NCI-H1930 (cell line): ENCODE results near the gene OR51G2.
A peak's percentile ranks its signal among the peaks of the same experiment; 100 is the strongest.
"Not testable (repeated sequence)": the region's sequence is repeated elsewhere in the genome, so short reads cannot be mapped to it uniquely, and the experiment has no call there.

ENCODE experiments used
- DNase-seq, 2 experiments: peaks; one replicate each; lab custom pipeline; 2025; lab: John Stamatoyannopoulos, UW

OR51G2 gene, protein sequence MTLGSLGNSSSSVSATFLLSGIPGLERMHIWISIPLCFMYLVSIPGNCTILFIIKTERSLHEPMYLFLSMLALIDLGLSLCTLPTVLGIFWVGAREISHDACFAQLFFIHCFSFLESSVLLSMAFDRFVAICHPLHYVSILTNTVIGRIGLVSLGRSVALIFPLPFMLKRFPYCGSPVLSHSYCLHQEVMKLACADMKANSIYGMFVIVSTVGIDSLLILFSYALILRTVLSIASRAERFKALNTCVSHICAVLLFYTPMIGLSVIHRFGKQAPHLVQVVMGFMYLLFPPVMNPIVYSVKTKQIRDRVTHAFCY

DNA sequence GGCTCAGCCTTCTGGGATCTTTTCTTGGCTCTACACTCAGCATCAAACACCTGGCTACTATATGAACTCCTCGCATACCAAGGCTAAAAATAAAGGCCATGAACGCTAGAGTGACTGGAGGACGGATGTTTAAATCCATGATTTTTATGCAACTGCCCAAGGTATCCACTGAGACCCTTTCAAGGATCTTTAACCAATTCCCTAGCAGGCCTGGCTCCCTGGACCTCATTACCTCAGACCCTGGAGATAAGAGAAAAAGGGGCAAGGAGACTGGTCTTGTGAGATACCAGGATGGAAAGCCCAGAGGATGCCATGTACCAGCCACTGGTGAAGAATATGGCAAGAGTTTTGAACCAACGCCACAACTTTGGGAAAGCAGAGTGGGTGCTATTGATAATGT is at the start of gene OR51G2:
Gene OR51G2, minus strand, starts transcription at position 101 of the 400 bp plus-strand sequence. CDS start 3,687 bp downstream, outside the sequence.
- DNase-seq, result no peak

GRCh38 chr11:4962816-4963215 is 43.7 kb upstream of the OR51G2 start:
- no peak for DNase-seq

GRCh38 chr11:4960877-4961276 is 41.7 kb upstream of the OR51G2 start:
- peak; percentile 30 to 74 for DNase-seq

GRCh38 chr11:4957396-4957795 is 38.2 kb upstream of the OR51G2 start:
- no peak for DNase-seq

DNA sequence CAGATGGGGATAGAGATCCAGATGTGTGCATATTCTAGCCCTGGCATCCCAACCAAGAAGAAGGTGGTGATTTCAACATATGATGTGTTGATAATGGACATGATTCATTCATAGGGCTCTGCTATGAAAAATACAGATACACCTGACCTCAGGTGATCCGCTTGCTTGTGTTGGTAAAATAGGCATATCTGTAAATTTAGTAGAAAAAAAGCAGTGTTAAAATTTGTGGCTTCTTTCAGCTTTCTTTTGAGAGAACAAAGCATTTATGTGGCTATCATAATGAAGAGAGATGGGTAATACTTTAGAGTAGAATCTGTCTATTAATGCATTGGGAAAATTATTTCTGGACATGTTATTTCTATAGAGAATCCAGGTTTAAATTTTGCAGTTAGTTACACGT is 36.5 kb upstream of the OR51G2 start, which contains the start of gene OR51A2:
Gene OR51A2, minus strand, starts transcription at position 101 of the 400 bp plus-strand sequence. Its CDS starts 0 bp downstream, at position 101.
- DNase-seq, result not testable (repeated sequence)

- DNase-seq, result no peak
Measured at GRCh38 chr11:4947505-4947904, 28.4 kb upstream of the OR51G2 start, which contains the start of gene OR51A4. Gene OR51A4, minus strand, starts transcription at chr11:4947605. Its CDS starts 505 bp downstream, at chr11:4947100.

DNA sequence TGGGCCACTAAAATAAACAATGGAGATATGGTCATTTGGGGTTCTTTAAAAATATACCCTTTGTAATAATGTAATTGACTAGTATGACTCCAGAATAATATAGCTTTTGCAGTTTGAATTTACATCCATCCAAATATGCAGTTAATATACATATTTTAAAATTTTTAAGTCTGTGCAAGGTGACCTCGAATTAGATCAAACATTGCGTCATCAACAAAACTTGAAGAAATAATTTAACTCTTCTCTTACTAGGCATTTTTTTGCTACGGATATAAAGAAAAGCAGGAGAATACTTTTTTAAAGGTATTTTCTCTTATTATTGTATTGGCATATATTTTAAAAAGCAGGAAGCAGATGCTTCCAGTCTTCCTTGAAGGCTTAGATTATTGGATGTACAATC is 17.6 kb upstream of the OR51G2 start:
- no peak for DNase-seq

- no peak for DNase-seq
Measured at GRCh38 chr11:4932751-4933150, 13.6 kb upstream of the OR51G2 start.

DNA sequence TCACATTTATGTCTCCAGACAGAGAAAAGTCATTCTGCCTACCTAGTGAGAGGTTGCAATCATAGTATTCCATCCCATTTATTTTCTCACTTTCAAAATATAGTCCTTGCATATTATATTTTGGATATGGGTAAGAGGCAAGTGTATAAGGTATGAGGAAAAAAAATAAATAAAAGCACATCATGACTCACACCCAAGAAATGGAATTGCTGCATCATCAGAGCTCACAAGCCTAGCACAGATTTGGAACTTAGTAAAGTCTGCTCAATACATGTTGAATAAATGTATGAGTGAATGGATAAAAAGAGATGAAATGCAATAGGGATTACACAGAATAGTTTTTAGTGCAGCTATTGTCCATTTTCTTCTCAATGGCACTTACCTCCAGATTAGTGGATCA is 7.5 kb upstream of the OR51G2 start:
- DNase-seq, result no peak

DNA sequence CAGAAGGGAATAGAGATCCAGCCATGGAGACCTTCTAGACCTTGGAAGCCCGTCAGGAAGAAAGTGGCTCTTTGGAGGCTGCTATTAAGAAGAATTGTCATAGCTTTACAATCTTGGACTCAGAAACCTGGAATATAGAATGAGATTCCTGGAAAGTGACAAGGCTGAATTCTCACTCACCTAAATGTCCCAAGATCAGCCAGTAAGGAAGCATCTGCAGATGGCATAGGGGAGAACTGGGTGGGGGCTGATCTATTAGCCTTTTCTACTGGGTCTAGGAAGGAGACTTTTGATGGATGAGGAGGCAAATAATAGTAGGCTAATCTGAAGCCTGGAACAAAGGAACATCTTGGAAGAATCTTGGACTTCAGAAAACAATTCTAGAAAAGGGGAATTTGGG is 5.1 kb upstream of the OR51G2 start, which contains the start of gene OR51G1:
Gene OR51G1, minus strand, starts transcription at position 101 of the 400 bp plus-strand sequence. Its CDS starts 0 bp downstream, at position 101.
- DNase-seq, result no peak

DNA sequence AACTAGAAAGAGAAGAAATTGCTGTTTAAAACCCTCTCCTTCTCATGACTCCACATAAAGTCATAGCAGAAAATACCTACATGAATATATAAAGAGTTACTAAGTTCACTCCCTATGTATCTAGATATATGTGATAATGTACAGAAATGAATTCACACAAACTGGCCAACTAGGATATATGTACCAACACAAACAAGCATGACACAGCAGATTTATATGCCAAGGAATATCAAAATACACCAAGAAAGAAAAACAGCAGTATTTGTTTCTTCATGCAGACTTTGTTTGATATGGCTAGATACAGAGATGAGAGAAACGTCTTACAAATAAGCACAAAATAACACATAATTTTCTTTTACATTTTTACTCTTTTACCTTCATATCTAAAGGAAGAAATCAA is 3.2 kb upstream of the OR51G2 start:
- DNase-seq, result no peak

DNA sequence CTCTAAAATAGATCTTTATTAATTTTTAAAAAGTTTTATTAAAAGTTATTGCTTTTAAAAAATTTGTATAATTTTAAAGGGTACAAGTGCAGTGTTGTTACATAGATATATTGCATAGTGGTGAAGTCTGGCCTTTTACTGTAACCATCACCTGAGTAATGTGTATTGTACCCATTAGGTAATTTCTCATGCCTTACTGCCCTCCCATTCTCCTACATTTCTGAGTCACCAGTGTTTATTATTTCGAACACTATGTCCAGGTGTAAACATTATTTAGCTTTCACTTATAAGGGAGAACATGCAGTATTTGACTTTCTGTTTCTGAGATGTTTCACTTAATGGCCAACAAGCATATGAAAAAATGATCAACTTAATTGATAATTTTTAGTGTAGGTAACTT is 2.6 kb upstream of the OR51G2 start:
- no peak for DNase-seq

DNA sequence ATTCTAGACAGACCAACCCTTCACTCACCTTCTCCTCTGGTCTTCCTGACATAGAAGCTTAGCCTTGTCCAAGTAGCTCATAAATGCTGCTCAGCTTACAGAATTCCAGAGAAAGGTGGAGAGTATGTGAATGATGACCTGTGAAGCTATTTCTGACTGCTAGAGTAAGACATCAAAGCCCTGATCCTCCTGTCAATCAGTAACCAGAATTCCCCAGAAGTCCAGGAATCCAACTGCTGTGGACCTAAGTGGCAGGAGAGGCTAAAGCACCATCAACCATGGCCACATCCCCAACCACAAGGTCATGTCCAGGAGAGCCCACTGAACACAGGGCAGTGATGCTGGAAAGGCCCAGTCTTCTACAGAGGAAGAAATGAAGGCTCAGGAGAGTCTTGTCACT is 2.6 kb downstream of the OR51G2 start:
- DNase-seq, result no peak

GRCh38 chr11:4903484-4903883 is 15.7 kb downstream of the OR51G2 start, which contains the start of gene OR51A7:
Gene OR51A7, plus strand, starts transcription at chr11:4903783. Its CDS starts 3,587 bp downstream, at chr11:4907370.
- DNase-seq, result no peak

DNA sequence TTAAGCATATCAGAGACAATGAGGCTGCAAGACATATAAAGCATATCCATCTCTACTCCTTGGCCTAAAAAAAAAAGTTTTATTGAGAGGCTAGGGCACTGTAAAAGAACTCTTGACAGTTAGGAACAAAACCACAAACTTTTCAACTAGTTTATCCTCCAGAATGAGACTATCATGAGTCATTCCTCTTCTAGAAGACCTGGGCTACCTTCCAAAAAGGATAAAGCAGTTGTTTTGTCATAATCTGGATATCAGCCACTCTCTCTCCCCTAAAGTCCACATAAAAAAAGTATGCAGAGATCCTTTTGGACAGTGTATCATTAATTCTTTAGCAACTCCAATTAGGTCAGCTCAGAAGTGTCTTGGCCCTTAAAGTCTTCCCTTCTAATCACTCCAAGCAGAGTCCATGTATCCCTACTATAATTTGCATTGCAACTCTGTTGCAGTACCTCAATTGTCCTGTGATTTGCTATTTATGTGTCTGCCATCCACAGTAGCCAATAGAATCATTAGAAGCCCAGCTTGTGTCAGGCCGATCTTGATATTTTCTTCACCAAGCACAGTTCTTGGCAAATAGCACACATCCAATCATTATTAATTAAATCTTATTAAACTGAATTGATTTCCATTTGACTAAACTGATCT is 27.0 kb downstream of the OR51G2 start:
- DNase-seq, result no peak

DNA sequence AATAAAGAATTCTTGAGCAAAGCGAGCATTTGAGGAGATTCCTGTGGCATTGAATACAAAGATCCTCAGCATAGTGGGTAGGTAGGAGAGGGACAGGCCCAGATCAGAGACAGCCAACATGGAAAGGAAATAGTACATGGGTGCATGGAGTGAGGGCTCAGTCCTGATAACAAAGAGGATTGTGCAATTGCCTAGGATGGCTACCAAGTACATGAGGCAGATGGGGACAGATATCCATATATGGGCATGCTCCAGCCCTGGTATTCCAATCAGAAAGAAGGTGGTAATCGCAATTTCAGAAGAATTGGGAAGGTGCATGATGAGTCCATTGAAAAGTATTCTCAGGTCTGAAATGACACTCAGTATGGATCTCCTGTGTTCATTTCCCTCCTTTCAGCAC is 28.9 kb downstream of the OR51G2 start:
- no peak for DNase-seq

GRCh38 chr11:4887591-4887990 is 31.6 kb downstream of the OR51G2 start:
- DNase-seq, result no peak

- DNase-seq, result no peak
Measured at GRCh38 chr11:4886186-4886585, 33.0 kb downstream of the OR51G2 start.

DNA sequence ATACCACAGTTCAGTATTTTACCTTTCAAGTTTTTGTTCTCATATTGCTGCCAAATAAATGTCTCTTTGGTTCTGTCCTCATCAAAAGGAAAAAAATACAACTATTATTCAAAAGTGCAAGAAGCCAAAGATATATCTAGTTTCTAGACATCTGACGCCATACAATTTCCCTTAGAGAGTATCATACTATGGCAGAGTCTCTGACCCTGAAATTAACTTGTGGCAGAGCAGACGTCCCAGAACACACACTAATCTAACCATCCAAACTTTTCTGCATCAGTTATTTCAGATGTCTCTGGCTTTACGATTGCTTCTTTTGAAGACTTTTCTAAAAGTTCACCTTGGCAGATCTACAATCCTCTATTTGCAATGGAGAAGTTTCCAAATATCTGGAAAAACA is 34.8 kb downstream of the OR51G2 start:
- DNase-seq, result no peak

GRCh38 chr11:4882543-4882942 is 36.6 kb downstream of the OR51G2 start:
- DNase-seq, result no peak

- no peak for DNase-seq
Measured at GRCh38 chr11:4881860-4882500, 37.2 kb downstream of the OR51G2 start, which contains the start of gene OR51T1. Gene OR51T1, plus strand, starts transcription at chr11:4881900. Its CDS starts 0 bp downstream, at chr11:4881900.

DNA sequence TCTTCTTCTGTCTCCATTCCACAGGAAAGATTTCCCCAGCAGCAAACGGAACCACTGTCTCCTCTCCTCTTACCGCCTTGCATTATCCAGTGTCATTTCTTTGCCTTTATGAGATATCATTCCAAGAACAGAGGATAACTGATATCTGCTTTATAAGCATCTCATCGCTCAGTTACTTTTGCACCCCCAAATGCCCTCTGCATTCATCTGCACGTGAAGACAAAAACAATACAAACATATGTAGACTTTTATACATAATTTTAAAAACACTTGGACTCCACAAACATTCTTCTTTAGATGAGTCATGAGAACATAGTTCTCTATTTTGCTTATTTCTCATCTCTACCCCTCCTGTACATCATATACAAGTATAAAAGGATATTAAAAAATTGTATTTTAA is 38.0 kb downstream of the OR51G2 start:
- DNase-seq, result no peak

DNA sequence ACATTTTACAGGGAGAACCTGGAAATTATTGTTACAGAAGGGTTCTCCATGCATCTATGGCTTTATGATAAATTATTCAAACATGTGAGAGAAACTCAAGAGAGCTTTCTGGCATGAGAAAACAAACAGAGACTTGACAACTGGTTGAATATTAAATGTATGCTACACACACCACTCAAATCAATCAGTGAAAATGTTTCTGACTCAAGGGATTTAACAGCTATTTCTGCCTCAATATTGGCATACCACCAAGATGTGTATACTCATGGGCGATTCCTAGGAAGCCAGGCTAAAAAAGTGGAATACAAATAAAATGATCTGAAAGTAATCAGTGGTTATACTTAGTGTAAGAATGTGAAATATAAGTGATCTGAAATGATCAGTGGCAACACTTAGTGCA is 53.3 kb downstream of the OR51G2 start:
- DNase-seq, result no peak
